Subcutaneous adipose tissue (tissue), 4 donors: ENCODE measurements around the gene ARHGAP25. TPM values are rescaled to one million over a fixed set of nuclear protein-coding genes. Genes with fewer than 3 reads are reported as not detected.

Source experiments
- total RNA-seq, 4 donors: library from RNA; depleted of rRNA; stranded (reverse); fragments of >200 nt; gene quantifications; one replicate each; pipeline ENCODE4 v1.1.0, GENCODE V29; 2016
- TF ChIP-seq, protein P1 (sequence below): fragments of 450-650 bp; IDR thresholded peaks from one replicate; pipeline ENCODE4 v1.5.1; 2016; ENCODE audit warnings: low read depth, mild to moderate bottlenecking, control low read depth, antibody characterized with exemption, moderate library complexity

Gene ARHGAP25, protein sequence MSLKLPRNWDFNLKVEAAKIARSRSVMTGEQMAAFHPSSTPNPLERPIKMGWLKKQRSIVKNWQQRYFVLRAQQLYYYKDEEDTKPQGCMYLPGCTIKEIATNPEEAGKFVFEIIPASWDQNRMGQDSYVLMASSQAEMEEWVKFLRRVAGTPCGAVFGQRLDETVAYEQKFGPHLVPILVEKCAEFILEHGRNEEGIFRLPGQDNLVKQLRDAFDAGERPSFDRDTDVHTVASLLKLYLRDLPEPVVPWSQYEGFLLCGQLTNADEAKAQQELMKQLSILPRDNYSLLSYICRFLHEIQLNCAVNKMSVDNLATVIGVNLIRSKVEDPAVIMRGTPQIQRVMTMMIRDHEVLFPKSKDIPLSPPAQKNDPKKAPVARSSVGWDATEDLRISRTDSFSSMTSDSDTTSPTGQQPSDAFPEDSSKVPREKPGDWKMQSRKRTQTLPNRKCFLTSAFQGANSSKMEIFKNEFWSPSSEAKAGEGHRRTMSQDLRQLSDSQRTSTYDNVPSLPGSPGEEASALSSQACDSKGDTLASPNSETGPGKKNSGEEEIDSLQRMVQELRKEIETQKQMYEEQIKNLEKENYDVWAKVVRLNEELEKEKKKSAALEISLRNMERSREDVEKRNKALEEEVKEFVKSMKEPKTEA
- total RNA-seq, result 10 to 100 TPM in 3 of 4 donors, 1 to 10 TPM in 1; 7.3 to 29.7 (median 14.3) TPM

DNA sequence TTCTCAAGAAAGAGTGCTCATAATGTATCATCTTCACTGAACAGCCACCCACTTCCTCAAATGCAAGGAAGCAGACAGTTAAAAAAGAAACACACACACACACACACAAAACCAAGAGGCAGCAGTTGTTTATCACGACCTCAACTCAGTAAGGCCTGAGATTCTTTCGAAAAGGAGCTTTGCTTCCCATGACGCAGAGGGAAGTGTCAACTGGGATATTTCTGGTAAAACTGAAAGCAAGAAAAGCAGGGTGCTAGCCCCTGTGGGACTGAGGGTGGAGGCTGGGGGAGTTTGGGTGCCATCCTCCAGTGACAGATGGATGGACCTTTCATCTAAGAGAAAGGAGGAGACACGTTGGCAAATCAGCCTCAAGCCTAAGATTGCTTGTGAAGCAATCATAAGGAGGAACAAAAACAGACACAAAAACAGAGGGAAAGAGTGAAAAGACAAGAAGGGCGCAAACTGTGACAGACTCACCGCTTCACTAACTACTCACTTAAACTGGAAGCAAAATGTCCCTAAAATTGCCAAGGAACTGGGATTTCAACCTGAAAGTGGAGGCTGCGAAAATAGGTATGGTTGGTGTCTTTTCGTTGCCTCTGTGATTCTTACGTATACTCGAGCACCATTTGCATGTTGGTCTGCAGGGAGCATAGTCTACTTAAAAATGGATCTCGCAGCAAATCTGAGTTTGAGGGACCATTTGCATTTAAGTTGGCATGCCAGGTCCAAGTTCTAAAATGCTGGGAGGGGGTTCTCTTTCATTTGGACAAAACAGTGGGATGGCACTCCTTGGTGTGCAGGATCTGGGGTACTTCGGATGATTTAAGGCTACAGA lies at the start of gene ARHGAP25:
Gene ARHGAP25 (plus strand): TSS at position 124 of the 838 bp plus-strand sequence. CDS start 389 bp downstream, at position 513.
- TF ChIP-seq, protein P1, sequence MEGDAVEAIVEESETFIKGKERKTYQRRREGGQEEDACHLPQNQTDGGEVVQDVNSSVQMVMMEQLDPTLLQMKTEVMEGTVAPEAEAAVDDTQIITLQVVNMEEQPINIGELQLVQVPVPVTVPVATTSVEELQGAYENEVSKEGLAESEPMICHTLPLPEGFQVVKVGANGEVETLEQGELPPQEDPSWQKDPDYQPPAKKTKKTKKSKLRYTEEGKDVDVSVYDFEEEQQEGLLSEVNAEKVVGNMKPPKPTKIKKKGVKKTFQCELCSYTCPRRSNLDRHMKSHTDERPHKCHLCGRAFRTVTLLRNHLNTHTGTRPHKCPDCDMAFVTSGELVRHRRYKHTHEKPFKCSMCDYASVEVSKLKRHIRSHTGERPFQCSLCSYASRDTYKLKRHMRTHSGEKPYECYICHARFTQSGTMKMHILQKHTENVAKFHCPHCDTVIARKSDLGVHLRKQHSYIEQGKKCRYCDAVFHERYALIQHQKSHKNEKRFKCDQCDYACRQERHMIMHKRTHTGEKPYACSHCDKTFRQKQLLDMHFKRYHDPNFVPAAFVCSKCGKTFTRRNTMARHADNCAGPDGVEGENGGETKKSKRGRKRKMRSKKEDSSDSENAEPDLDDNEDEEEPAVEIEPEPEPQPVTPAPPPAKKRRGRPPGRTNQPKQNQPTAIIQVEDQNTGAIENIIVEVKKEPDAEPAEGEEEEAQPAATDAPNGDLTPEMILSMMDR, result no peak

DNA sequence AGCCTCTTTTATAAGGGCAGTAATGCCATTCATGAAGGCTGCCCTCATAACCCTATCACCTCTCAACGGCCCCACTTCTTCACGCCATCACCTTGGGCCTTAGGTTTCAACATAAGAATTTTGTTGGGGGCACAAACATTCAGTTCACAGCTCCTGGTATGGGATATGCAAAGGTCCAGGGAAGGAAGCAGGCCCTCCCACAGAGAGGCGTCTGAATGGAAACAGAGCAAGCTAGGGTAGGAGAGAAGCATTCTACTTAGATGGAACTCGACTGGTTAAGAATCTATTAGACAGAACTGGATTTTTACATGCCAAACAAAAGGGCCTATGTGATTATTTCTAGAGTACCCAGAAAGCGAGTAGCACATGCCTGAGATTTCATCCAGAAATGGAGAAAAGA lies 48.4 kb upstream of the ARHGAP25 start:
- TF ChIP-seq, protein P1, result no peak

DNA sequence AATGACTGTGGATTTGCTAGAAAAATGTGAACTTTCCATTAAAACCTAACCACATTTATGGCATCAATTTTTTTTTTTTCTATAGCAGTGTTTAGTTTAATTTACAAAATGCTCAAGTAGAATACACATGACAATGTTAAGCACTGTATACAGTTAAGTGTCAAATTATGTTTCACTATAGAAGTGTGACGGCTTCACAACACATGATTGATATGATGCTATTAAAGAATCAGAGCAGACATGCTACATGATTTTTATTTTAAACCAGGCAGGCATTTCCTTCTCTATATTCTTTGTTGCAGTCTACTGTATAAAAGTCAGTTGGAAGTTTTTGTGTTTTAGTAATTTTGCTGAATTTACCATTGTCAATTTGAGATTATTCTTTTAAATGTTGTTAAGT lies 47.6 kb upstream of the ARHGAP25 start:
- TF ChIP-seq, protein P1, result no peak

DNA sequence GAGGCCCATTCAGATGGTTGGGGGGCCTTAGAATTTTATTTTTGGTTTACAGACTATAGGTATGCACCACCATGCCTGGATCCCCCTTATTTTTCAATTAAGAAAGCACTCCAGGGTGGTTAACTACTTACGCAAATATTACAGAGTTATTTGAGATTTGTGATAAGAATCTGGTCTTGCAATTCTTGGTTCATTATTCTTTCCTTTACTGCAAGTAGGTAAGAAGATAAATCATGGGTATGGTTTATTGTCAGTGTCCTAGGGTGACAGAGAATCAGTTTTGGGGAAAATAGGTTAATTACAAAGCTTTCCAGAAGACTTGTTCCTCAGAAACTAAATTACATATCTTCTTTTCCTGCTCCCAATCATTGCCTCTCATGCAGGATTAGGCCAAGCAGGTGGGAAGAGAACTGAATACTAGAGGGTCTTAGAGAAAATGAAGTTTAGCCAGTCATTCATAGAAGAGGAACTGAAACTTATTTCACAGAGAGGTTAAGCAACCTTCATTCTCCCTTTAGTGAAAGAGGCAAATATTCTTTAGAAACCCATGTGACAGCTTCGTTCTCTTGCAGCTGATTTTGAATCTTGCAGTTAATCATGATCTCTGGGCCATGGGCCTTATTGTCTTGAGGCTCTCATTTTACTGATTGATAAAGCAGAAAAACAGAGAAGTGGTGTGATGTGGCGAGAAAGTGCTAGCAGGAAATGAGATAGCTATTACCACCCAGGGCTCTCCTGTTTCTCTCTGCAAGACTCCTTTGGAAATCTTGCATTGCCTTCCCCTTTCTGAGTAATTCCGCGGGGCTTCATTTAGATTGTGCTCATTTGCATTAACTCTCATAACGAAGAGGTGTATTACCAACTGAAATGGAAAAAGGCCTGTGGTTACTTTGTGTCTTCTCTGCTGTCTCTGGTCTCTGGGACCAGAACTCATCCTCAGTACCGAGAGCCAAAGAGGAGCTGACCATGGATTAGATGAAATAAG lies 44.8 kb upstream of the ARHGAP25 start:
- TF ChIP-seq, protein P1, result no peak

DNA sequence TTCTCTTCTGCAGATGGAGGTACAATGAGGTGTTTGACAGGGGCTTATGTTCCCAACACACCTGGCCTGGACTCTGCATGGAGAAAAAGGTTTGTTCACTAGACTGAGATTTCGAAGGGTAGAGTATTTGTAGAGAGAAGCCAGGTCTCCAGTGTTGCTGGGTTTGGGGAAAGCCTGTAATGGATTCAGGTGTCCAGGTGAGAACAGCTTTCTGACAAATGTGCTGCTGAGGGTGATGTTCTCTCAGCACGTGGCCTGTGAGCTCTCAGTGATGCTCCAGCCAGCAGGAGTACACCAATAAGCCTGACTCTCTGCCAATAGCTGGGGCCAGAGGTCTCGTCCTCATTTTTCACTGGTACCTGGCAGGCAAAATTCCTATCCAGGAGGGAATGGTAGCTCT lies 43.8 kb upstream of the ARHGAP25 start:
- TF ChIP-seq, protein P1, result no peak

DNA sequence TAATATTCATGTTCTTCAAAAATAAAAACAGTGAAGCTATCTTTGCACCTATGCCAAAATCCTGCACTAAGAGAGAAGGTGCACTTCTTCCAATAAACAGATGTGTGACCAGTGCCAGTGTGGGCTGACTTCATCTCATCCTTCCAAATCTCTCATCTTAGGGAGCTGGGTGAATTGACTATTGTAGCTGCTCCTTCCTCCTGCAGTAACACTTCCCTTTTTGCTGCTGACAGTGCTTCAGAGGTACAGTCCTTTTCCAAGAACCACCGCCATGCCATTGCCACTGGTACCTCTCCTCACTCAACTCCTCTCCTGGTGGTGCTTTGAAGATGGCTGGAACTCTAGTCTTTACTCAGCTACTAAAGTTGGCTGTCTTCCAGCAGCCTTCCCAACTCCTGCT lies 42.1 kb upstream of the ARHGAP25 start:
- TF ChIP-seq, protein P1, result no peak
